Loucy (cell line): ENCODE data around the gene RPS19.

ENCODE experiments used
- H2AFZ ChIP-seq: fragments of 200-600 bp; sonication (generic); 2 replicates; pipeline ENCODE4 v1.6.0; 2016; ENCODE audit warnings: antibody characterized with exemption, mild to moderate bottlenecking, low read length, moderate library complexity
- H3F3A ChIP-seq: fragments of 200-600 bp; 2 replicates; pipeline ENCODE4 v1.6.0; 2016; ENCODE audit warnings: antibody characterized with exemption, low read depth, mild to moderate bottlenecking
- H3K27me3 ChIP-seq: fragments of 200-600 bp; sonication (generic); 2 replicates; pipeline ENCODE4 v1.6.1; 2014; ENCODE audit warnings: low read length, mild to moderate bottlenecking; ENCODE audit not compliant: insufficient read depth, poor library complexity, severe bottlenecking
- H3K36me3 ChIP-seq: fragments of 200-600 bp; sonication (generic); 2 replicates; pipeline ENCODE4 v1.6.1; 2016; ENCODE audit warnings: low read length; ENCODE audit not compliant: insufficient read depth
- H3K4me1 ChIP-seq: fragments of 200-600 bp; sonication (generic); 2 replicates; pipeline ENCODE4 v1.5.1; 2014; ENCODE audit warnings: low read length, mild to moderate bottlenecking; ENCODE audit not compliant: insufficient read depth, poor library complexity, severe bottlenecking
- H3K4me2 ChIP-seq: fragments of 200-600 bp; sonication (generic); 2 replicates; pipeline ENCODE4 v1.6.0; 2014; ENCODE audit warnings: antibody characterized with exemption, low read length, low read depth, mild to moderate bottlenecking; ENCODE audit not compliant: poor library complexity, severe bottlenecking
- H3K4me3 ChIP-seq: fragments of 200-600 bp; sonication (generic); 2 replicates; pipeline ENCODE4 v1.5.1; 2014; ENCODE audit warnings: low read length, mild to moderate bottlenecking, mixed read lengths; ENCODE audit not compliant: poor library complexity, severe bottlenecking
- H3K79me2 ChIP-seq: fragments of 200-600 bp; sonication (generic); 2 replicates; pipeline ENCODE4 v1.6.1; 2014; ENCODE audit warnings: low read length; ENCODE audit not compliant: insufficient read depth
- H3K9ac ChIP-seq: fragments of 200-600 bp; sonication (generic); 2 replicates; pipeline ENCODE4 v1.6.0; 2014; ENCODE audit warnings: mild to moderate bottlenecking, low read depth, low read length, moderate library complexity; ENCODE audit not compliant: poor library complexity, severe bottlenecking
- H3K9me2 ChIP-seq: fragments of 200-600 bp; sonication (generic); replicated peaks from 2 replicates; pipeline ENCODE4 v1.6.1; 2016; ENCODE audit warnings: low read depth, low read length, mixed read lengths
- H3K9me3 ChIP-seq: fragments of 200-600 bp; sonication (generic); 2 replicates; pipeline ENCODE4 v1.6.1; 2014; ENCODE audit warnings: mild to moderate bottlenecking, antibody characterized with exemption, low read length, low read depth; ENCODE audit not compliant: insufficient read depth
- H4K20me1 ChIP-seq: fragments of 200-600 bp; sonication (generic); 2 replicates; pipeline ENCODE4 v1.6.0; 2014; ENCODE audit warnings: antibody characterized with exemption, low read length, mild to moderate bottlenecking; ENCODE audit not compliant: insufficient read depth, poor library complexity, severe bottlenecking
- CTCF ChIP-seq: fragments of 200-600 bp; sonication (generic); conservative IDR thresholded peaks from 2 replicates; pipeline ENCODE4 v1.5.1; 2014; ENCODE audit warnings: mild to moderate bottlenecking, antibody characterized with exemption, low read length
- EZH2phosphoT487 ChIP-seq: fragments of 200-600 bp; IDR thresholded peaks from 2 replicates; pipeline ENCODE4 v1.6.1; 2018; ENCODE audit warnings: antibody characterized with exemption, mild to moderate bottlenecking, moderate library complexity, borderline replicate concordance

RPS19 gene

GRCh38 chr19:41918095-41918494 is 58.0 kb downstream of the RPS19 start:
- Histone ChIP-seq H3F3A (no peaks in the 10 kb centered on the region), H4K20me1 (no peaks in the 10 kb centered on the region), H3K79me2 (no peaks in the 10 kb centered on the region), H3K27me3 (no peaks in the 10 kb centered on the region), H3K9ac (no peak overlapping the region), H3K4me3 (no peak overlapping the region), H3K4me2 (no peak overlapping the region), H3K9me2 (no peaks in the 10 kb centered on the region), H3K4me1 (no peaks in the 10 kb centered on the region), H3K9me3 (no peaks in the 10 kb centered on the region), H3K36me3 (no peaks in the 10 kb centered on the region), H2AFZ (no peak overlapping the region)
- TF ChIP-seq EZH2phosphoT487, result no peak
- TF ChIP-seq CTCF, result no peak

GRCh38 chr19:41918653-41919244 is 58.7 kb downstream of the RPS19 start:
- Histone ChIP-seq H3K27me3 (no peaks in the 10 kb centered on the region), H3K9me3 (no peaks in the 10 kb centered on the region), H3K4me1 (no peaks in the 10 kb centered on the region), H3K36me3 (no peaks in the 10 kb centered on the region), H3K4me3 (no peak overlapping the region), H4K20me1 (no peaks in the 10 kb centered on the region), H3K79me2 (no peaks in the 10 kb centered on the region), H3K4me2 (no peak overlapping the region), H3K9ac (no peak overlapping the region), H3K9me2 (no peaks in the 10 kb centered on the region), H3F3A (no peaks in the 10 kb centered on the region), H2AFZ (no peak overlapping the region)
- TF ChIP-seq EZH2phosphoT487 (no peak), CTCF (no peak)

GRCh38 chr19:41919948-41920712 is 60.1 kb downstream of the RPS19 start:
- TF ChIP-seq CTCF (no peak), EZH2phosphoT487 (no peak)
- Histone ChIP-seq H3K9me2 (no peaks in the 10 kb centered on the region), H4K20me1 (no peaks in the 10 kb centered on the region), H3K27me3 (no peaks in the 10 kb centered on the region), H3K4me1 (no peaks in the 10 kb centered on the region), H2AFZ (no peak overlapping the region), H3K36me3 (no peaks in the 10 kb centered on the region), H3F3A (no peaks in the 10 kb centered on the region), H3K4me3 (no peak overlapping the region), H3K9me3 (no peaks in the 10 kb centered on the region), H3K79me2 (no peaks in the 10 kb centered on the region), H3K9ac (no peak overlapping the region), H3K4me2 (no peak overlapping the region)
